ENCODE results near the gene RTP5.

DNA sequence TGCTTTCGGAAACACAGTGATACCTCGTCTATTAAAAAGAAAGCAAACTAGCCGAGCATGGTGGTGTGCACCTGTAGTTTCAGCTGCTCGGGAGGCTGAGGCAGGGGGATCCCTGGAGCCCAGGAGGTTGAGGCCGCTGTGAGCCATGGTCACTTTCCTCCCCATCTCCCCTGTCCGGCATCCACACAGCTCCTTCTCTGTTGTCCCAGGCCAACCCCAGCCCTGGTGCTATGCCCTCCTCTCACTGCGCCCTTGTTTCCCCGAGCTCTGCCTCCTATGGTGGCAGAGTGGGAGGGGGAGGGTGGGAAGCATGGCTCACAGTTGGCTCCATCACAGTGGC, 15.4 kb downstream of the RTP5 start:
- TF ChIP-seq, protein P1, sequence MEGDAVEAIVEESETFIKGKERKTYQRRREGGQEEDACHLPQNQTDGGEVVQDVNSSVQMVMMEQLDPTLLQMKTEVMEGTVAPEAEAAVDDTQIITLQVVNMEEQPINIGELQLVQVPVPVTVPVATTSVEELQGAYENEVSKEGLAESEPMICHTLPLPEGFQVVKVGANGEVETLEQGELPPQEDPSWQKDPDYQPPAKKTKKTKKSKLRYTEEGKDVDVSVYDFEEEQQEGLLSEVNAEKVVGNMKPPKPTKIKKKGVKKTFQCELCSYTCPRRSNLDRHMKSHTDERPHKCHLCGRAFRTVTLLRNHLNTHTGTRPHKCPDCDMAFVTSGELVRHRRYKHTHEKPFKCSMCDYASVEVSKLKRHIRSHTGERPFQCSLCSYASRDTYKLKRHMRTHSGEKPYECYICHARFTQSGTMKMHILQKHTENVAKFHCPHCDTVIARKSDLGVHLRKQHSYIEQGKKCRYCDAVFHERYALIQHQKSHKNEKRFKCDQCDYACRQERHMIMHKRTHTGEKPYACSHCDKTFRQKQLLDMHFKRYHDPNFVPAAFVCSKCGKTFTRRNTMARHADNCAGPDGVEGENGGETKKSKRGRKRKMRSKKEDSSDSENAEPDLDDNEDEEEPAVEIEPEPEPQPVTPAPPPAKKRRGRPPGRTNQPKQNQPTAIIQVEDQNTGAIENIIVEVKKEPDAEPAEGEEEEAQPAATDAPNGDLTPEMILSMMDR (IDR thresholded peaks at IDR 0.05), result no peak
- TF ChIP-seq POLR2A (IDR thresholded peaks at IDR 0.05), result peak in 1 of 3 donors; percentile 18

All from body of pancreas (tissue), 4 donors.